Measurements from ENCODE around the gene CDRT4. TPM values are rescaled to one million over a fixed set of nuclear protein-coding genes. Genes with fewer than 3 reads are reported as not detected.
"Not testable (repeated sequence)": the region's sequence is repeated elsewhere in the genome, so short reads cannot be mapped to it uniquely, and the experiment has no call there.

CDRT4 gene
- total RNA-seq, 1 experiment from 2014 or later, result 6.2 TPM

DNA sequence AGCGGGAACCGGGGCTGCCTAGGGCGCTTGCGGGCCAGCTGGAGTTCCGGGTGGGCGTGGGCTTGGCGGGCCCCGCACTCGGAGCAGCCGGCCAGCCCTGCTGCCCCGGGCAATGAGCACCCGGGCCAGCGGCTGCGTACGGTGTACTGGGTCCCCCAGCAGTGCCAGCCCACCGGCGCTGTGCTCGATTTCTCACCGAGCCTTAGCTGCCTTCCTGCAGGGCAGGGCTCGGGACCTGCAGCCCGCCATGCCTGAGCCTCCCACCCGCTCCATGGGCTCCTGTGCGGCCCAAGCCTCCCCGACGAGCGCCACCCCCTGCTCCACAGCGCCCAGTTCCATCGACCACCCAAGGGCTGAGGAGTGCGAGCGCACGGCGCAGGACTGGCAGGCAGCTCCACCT is 38.3 kb upstream of the CDRT4 start:
- H3K9ac ChIP-seq (ENCODE audit: low read length); H3K27me3 ChIP-seq (ENCODE audit: insufficient read depth, low read length); H3K36me3 ChIP-seq (ENCODE audit: control insufficient read depth in 1 of 2, insufficient read depth in 2 of 2, low read length in 2 of 2); H4K20me1 ChIP-seq (ENCODE audit: insufficient read depth); RAD21 ChIA-PET (ENCODE audit: low non-redundant PET in 1 of 2, low total read pairs in 2 of 2, uncharacterized antibody in 2 of 2, unreplicated experiment in 2 of 2); POLR2A ChIA-PET; H3K9me3 ChIP-seq (ENCODE audit: control insufficient read depth in 1 of 2, insufficient read depth in 1 of 2, low read depth in 1 of 2, low read length in 2 of 2); H3K4me2 ChIP-seq (ENCODE audit: low read length); H3K27ac ChIP-seq (ENCODE audit: low read depth, low read length); DNase-seq (ENCODE audit: low read depth, low spot score); H3K79me2 ChIP-seq (ENCODE audit: insufficient read depth, low read length); H3K9me2 ChIP-seq (ENCODE audit: insufficient read depth); H2AFZ ChIP-seq (ENCODE audit: low read depth, low read length, poor library complexity, severe bottlenecking); H3K4me3 ChIP-seq (replicated peaks in 1 of 2; ENCODE audit: low read depth in 1 of 2, low read length in 2 of 2); BruUV-seq (replicated peaks); ATAC-seq; intact Hi-C loops (cut with micrococcal nuclease); CTCF ChIA-PET: not testable (repeated sequence)
- peaks cover 3 to 14% of the 10 kb centered on the region in 2 experiments; a peak in 3 of 4 replicates for H3K4me1 ChIP-seq (ENCODE audit: control insufficient read depth in 1 of 2, insufficient read depth in 2 of 2, low read length in 2 of 2)

DNA sequence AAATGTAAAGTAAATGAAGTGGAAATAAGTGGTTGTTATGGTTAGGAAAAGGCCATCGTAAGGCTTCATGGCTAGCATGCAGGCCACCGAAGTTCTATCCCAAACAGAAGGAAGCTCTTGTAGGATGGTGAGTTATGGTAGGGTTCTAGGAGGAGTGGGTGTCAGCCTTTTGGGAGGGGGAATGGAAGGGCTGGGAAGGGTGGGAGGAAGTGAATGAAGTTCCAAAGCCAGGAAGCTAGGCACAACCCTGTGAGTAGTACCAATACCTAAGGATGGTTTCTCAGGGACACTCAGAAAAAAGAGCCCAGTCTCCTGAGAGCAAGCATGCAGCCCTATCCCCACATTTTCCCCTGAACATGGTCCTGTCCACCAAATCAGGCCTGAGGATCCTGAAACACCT is 36.3 kb upstream of the CDRT4 start:
- intact Hi-C loops (cut with micrococcal nuclease), result loop anchor here (1.0 kb wide), 1 partner anchor 243 kb away; no protein-coding TSS in a partner anchor
- ChIA-PET CTCF (interaction anchor here (0.8 to 2.1 kb wide), 8 partner anchors 10 to 328 kb away, joined by 3 to 77 read pairs (median 6); no protein-coding TSS in a partner anchor), RAD21 (ENCODE audit: low non-redundant PET in 1 of 2, low total read pairs in 2 of 2, uncharacterized antibody in 2 of 2, unreplicated experiment in 2 of 2) (no interaction called here)

More for the DNA sequence above, 36.3 kb upstream of the CDRT4 start:
- Histone ChIP-seq H3K9ac (ENCODE audit: low read length) (no peak overlapping the region), H3K9me2 (ENCODE audit: insufficient read depth) (no peaks in the 10 kb centered on the region), H3K9me3 (ENCODE audit: control insufficient read depth in 1 of 2, insufficient read depth in 1 of 2, low read depth in 1 of 2, low read length in 2 of 2) (no peaks in the 10 kb centered on the region), H3K27me3 (ENCODE audit: insufficient read depth, low read length) (no peaks in the 10 kb centered on the region), H3K4me3 (replicated peaks in 1 of 2; ENCODE audit: low read depth in 1 of 2, low read length in 2 of 2) (no peak overlapping the region), H3K36me3 (ENCODE audit: control insufficient read depth in 1 of 2, insufficient read depth in 2 of 2, low read length in 2 of 2) (no peaks in the 10 kb centered on the region), H2AFZ (ENCODE audit: low read depth, low read length, poor library complexity, severe bottlenecking) (no peak overlapping the region), H3K4me2 (ENCODE audit: low read length) (no peak overlapping the region), H3K27ac (ENCODE audit: low read depth, low read length) (no peak overlapping the region), H4K20me1 (ENCODE audit: insufficient read depth) (no peaks in the 10 kb centered on the region), H3K4me1 (ENCODE audit: control insufficient read depth in 1 of 2, insufficient read depth in 2 of 2, low read length in 2 of 2) (peaks cover 3 to 5% of the 10 kb centered on the region in 2 experiments; a peak in 3 of 4 replicates), H3K79me2 (ENCODE audit: insufficient read depth, low read length) (no peaks in the 10 kb centered on the region)
- TF ChIP-seq ZFX (IDR thresholded peaks at IDR 0.05) (no peak), YY1 (IDR thresholded peaks at IDR 0.05; ENCODE audit: extremely low read depth, insufficient replicate concordance, low read depth, low read length) (no peak), FOSL1 (IDR thresholded peaks at IDR 0.05; ENCODE audit: low read depth) (no peak), ZBTB33 (IDR thresholded peaks at IDR 0.05; ENCODE audit: extremely low read depth, insufficient replicate concordance, low read length) (no peak), CEBPB (IDR thresholded peaks at IDR 0.05; ENCODE audit: low read depth) (no peak), TCF7L2 (IDR thresholded peaks at IDR 0.05; ENCODE audit: borderline replicate concordance, extremely low read depth, insufficient read depth, insufficient read length) (no peak), JUND (IDR thresholded peaks at IDR 0.05) (no peak), EGR1 (IDR thresholded peaks at IDR 0.05; ENCODE audit: low read depth) (no peak), ATF3 (IDR thresholded peaks at IDR 0.05) (no peak), SRF (IDR thresholded peaks at IDR 0.05; ENCODE audit: low read depth) (no peak), SIN3A (IDR thresholded peaks at IDR 0.05; ENCODE audit: low read depth) (no peak), POLR2A (IDR thresholded peaks at IDR 0.05; ENCODE audit: borderline replicate concordance, extremely low read depth, insufficient read depth, insufficient read length) (no peak), EZH2phosphoT487 (IDR thresholded peaks at IDR 0.05; ENCODE audit: borderline replicate concordance) (no peak), EZH2 (IDR thresholded peaks at IDR 0.05) (no peak)
- TF ChIP-seq, protein P1, sequence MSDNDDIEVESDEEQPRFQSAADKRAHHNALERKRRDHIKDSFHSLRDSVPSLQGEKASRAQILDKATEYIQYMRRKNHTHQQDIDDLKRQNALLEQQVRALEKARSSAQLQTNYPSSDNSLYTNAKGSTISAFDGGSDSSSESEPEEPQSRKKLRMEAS (IDR thresholded peaks at IDR 0.05), result no peak
- POLR2A ChIA-PET, result no interaction called here
- ATAC-seq, result no peak
- no TSS peak for BruUV-seq (replicated peaks)
- no peak for DNase-seq (ENCODE audit: low read depth, low spot score)

Measured in HCT116 (cell line).